Activated CD8-positive, alpha-beta T cell treated with anti-CD3 and anti-CD28 coated beads, Interleukin-2, amount 10 ng/mL, durations not matched to agents 7 days and 5 days (primary cell): ENCODE measurements around the gene C16orf89. TPM values are rescaled to one million over a fixed set of nuclear protein-coding genes. Genes with fewer than 3 reads are reported as not detected.
"Not testable (repeated sequence)": the region's sequence is repeated elsewhere in the genome, so short reads cannot be mapped to it uniquely, and the experiment has no call there.

Experiments used
- ATAC-seq: fragments of 150-1000 bp; cut with Tn5 transposase; one replicate; pipeline ENCODE4 v1.10.0; 2021; ENCODE audit warnings: moderate library complexity
- CTCF ChIA-PET: fragments of 350-600 bp; sonication (Branson Sonifier 250); formaldehyde crosslinking; loops from one replicate; lab custom pipeline; 2021; ENCODE audit warnings: antibody characterized with exemption; lab: Charles Lee
- POLR2A ChIA-PET: fragments of 350-600 bp; sonication (Branson Sonifier 250); formaldehyde crosslinking; loops from one replicate; lab custom pipeline; 2021; ENCODE audit warnings: antibody characterized with exemption; lab: Charles Lee
- DNase-seq: peaks from one replicate; pipeline ENCODE4 v3.0.0-alpha.2; 2020
- H3K27ac Mint-ChIP-seq: one replicate; pipeline ENCODE4 v1.8.0; 2021; ENCODE audit warnings: mild to moderate bottlenecking, mixed read lengths
- H3K27me3 Mint-ChIP-seq: one replicate; pipeline ENCODE4 v1.8.0; 2021; ENCODE audit warnings: low read depth, mixed read lengths
- H3K36me3 Mint-ChIP-seq: one replicate; pipeline ENCODE4 v1.8.0; 2021; ENCODE audit warnings: low read depth, mixed read lengths
- H3K4me1 Mint-ChIP-seq: one replicate; pipeline ENCODE4 v1.8.0; 2021; ENCODE audit warnings: low read depth, mixed read lengths
- H3K4me3 Mint-ChIP-seq: one replicate; pipeline ENCODE4 v1.8.0; 2021; ENCODE audit warnings: mild to moderate bottlenecking, mixed read lengths
- H3K9me3 Mint-ChIP-seq: one replicate; pipeline ENCODE4 v1.8.0; 2022; ENCODE audit warnings: mixed read lengths; ENCODE audit not compliant: insufficient read depth
- total RNA-seq, 2 experiments: library from RNA; stranded (reverse); gene quantifications; one replicate each; pipeline ENCODE4 v1.2.3, GENCODE V29; 2021

Gene C16orf89
- total RNA-seq, 2 experiments from 2014 or later = not detected

DNA sequence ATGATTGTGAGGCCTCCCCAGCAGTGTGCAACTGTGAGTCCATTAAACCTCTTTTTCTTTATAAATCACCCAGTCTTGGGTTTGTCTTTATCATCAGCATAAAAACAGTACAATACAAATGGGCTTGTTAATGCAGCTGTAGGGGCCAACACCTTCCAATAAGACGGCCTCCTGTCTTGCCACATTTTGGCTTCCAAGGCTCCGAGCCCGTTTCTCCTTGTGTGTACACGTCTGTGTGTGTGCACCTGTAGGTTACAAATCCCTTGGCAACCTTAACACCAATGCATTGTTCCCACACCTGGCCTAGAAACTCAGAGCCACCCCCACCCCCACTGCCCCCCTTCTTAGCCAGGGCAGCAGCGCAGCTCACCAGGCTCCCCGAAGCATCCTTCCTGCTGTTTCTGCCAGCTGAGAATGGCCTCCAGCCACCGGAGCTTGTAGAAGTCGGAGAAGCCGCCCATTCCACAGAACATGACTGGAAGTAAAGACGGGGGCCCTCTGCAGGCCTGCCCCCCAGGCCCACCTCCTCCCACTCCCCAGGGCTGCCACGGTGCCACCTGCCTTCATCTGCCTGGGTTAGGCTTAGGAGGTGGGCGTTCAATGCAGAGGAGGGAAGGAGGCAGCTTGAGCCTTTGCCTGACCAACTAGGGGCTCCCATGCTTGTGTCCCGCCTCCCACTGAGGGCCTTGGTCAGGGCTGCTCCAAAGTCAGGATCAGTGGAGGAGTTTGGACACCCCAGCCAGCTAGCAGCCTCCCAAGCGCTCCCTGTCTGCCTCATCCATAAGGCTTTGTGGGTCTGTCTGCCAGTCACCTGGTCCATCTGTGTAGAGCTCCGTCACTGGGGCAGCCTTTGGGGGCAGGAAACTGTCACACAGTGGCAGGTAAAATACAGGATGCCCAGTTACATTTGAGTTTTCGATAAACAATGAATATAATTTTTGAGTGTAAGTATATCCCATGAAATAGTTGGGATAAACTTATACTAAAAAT lies 10.6 kb downstream of the C16orf89 start:
- Mint-ChIP-seq H3K4me1 (peaks cover 4% of the 10 kb centered on the region), H3K4me3 (no peak overlapping the region), H3K27ac (no peak overlapping the region), H3K9me3 (no peaks in the 10 kb centered on the region), H3K36me3 (no peaks in the 10 kb centered on the region), H3K27me3 (peaks cover 3% of the 10 kb centered on the region)
- POLR2A ChIA-PET = no interaction called here
- no peak for DNase-seq
- ATAC-seq = no peak
- CTCF ChIA-PET = interaction anchor here (1.0 to 1.7 kb wide), 3 partner anchors 9 to 37 kb away, joined by 3 to 6 read pairs (median 3); partner anchors contain the start of gene NAGPA

DNA sequence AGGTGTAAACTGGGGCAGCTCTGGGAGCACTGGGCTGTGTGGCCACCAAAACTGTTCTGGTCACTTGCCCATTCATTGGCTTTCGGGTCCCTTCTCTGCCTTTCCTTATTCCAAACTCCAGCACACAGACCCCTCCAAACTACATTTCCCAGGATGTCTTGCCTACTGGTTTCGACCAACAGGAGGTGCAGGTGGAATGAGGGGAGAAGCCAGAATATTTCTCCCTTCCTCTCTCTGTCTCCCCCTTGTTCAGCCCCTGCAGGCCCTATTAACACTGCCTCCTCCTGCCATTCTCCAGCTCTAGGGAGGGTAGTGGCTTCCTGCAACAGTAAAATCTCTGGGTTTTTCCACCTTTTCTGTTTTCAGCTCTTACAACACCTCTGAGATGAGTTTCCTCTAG lies 18.8 kb downstream of the C16orf89 start:
- Mint-ChIP-seq H3K9me3 (no peaks in the 10 kb centered on the region), H3K4me1 (no peaks in the 10 kb centered on the region), H3K27ac (no peak overlapping the region), H3K36me3 (no peaks in the 10 kb centered on the region), H3K27me3 (peaks cover 6% of the 10 kb centered on the region), H3K4me3 (no peak overlapping the region)
- ChIA-PET POLR2A (no interaction called here), CTCF (no interaction called here)
- ATAC-seq = no peak
- no peak for DNase-seq

GRCh38 chr16:5045499-5046115 lies 20.1 kb downstream of the C16orf89 start:
- no peaks in the 10 kb centered on the region for H3K9me3 Mint-ChIP-seq

GRCh38 chr16:5044581-5044980 lies 21.2 kb downstream of the C16orf89 start:
- H3K27me3 Mint-ChIP-seq, H3K36me3 Mint-ChIP-seq, POLR2A ChIA-PET, CTCF ChIA-PET, H3K27ac Mint-ChIP-seq, H3K4me3 Mint-ChIP-seq, H3K4me1 Mint-ChIP-seq, DNase-seq, H3K9me3 Mint-ChIP-seq, ATAC-seq: not testable (repeated sequence)

More at GRCh38 chr16:5045499-5046115, 20.1 kb downstream of the C16orf89 start:
- Mint-ChIP-seq H3K4me3 (no peak overlapping the region), H3K27me3 (peaks cover 6% of the 10 kb centered on the region), H3K36me3 (no peaks in the 10 kb centered on the region), H3K27ac (no peak overlapping the region), H3K4me1 (no peaks in the 10 kb centered on the region)
- no peak for DNase-seq
- ChIA-PET CTCF (interaction anchor here (1.1 kb wide), 1 partner anchor 10 kb away, joined by 3 read pairs; no protein-coding TSS in a partner anchor), POLR2A (no interaction called here)
- ATAC-seq = no peak

DNA sequence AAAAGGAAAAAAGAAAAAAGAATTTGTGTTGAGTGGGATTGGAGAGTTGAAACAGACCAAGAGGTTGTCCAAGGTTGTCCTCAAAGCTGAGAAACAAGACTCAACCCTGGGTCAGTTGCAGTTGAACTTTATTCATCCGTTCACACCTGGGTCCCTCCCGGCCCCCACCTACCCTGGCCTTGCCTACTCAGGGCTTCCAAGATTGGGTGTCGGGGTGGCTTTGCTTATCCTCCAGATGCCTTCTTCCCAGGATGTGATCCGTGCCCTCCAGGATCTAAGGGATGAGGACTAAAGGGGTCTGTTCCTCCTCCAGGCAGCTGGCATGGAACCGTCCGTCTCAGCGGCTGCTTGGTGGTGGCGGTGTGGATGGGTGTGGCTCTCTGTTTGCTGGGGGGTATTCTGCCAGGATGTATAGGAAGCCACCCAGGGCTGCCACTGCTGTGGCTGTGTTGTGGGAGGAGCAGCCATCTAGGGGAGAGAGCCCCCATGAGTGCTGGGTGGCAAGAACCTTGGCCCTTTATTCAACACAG lies 21.7 kb downstream of the C16orf89 start:
- no peaks in the 10 kb centered on the region for H3K4me1 Mint-ChIP-seq
- H3K36me3 Mint-ChIP-seq = no peaks in the 10 kb centered on the region
- CTCF ChIA-PET = no interaction called here
- no peak overlapping the region for H3K27ac Mint-ChIP-seq
- H3K27me3 Mint-ChIP-seq = no peaks in the 10 kb centered on the region
- POLR2A ChIA-PET = no interaction called here
- no peak for DNase-seq
- H3K4me3 Mint-ChIP-seq = no peak overlapping the region
- no peak for ATAC-seq
- H3K9me3 Mint-ChIP-seq = no peaks in the 10 kb centered on the region

DNA sequence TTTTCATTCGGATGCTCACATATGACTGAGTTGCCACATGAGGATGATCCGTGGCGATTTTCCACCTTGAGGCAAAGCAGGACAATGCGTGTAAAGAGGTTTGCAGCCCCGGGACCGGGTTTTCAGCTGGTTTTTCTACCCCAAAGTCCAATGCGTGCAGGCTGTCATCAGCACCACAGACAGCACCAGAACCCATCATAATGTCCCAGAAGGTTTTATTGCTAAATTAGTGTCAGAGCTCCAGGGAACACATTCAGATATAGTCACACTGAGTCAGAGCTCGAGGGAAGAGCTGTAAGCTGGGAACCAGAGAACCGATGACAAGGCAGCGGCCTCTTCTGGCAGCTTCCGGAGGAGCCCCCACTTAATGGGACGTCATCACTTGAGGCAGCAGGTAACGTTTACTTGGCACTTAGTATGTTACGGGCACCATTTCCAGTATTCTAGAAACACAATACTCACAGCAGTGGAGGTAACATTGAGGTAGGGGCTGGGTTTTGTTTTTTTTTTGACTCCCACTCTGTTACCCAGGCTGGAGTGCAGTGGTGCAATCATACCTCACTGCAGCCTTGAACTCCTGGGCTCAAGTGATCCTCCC lies 23.1 kb downstream of the C16orf89 start:
- CTCF ChIA-PET = interaction anchor here (1.4 kb wide), 1 partner anchor 14 kb away, joined by 4 read pairs; no protein-coding TSS in a partner anchor
- ATAC-seq (no peak), DNase-seq (no peak)
- Mint-ChIP-seq H3K4me3 (no peak overlapping the region), H3K4me1 (no peaks in the 10 kb centered on the region), H3K9me3 (no peaks in the 10 kb centered on the region), H3K36me3 (no peaks in the 10 kb centered on the region), H3K27me3 (no peaks in the 10 kb centered on the region), H3K27ac (no peak overlapping the region)
- POLR2A ChIA-PET = interaction anchor here (0.7 kb wide), 1 partner anchor 255 kb away, joined by 3 read pairs; no protein-coding TSS in a partner anchor

DNA sequence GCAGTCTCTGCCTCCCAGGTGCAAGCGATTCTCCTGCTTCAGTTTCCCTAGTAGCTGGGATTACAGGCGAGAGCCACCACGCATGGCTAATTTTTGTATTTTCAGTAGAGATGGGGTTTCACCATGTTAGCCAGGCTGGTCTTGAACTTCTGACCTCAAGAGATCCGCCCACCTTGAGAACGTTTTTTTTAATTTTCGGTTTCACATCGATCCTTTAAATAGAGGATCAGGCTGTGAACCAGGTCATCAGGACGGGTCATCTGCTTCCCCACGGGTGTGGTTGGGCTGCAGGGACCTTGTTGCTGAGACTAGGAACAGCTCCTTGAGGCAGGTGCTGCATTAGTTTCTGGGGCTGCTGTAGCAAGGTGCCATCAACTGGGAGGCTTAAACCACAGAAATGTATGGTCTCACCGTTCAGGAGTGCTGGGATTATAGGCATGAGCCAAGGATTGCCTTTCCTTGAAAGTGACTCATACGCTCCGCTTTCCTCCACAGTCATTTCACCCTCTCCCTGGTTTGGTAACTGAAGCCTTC lies 24.1 kb downstream of the C16orf89 start:
- no peaks in the 10 kb centered on the region for H3K4me1 Mint-ChIP-seq
- POLR2A ChIA-PET = interaction anchor here (0.7 kb wide), 1 partner anchor 254 kb away, joined by 3 read pairs; no protein-coding TSS in a partner anchor
- no peak overlapping the region for H3K27ac Mint-ChIP-seq
- no peaks in the 10 kb centered on the region for H3K27me3 Mint-ChIP-seq
- CTCF ChIA-PET = no interaction called here
- DNase-seq (no peak), ATAC-seq (no peak)
- no peaks in the 10 kb centered on the region for H3K9me3 Mint-ChIP-seq
- no peak overlapping the region for H3K4me3 Mint-ChIP-seq
- no peaks in the 10 kb centered on the region for H3K36me3 Mint-ChIP-seq

DNA sequence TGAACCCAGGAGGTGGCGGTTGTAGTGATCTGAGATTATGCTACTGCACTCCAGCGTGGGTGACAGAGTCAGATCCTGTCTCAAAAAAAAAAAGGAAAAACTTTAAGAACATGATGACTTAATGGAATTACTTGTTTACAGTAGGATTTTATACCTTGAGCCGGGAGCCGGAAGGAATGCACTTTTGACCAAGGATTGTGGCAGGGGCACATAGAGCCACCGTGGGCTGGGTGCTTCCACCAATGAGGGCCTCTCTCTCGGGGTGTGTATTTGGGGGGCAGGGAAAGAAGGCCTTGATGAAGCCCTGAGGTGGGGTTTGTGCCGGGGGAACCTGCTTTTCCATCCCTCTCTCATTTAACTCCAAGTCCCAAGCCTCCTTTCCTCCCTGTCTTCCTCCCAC lies 25.3 kb downstream of the C16orf89 start:
- Mint-ChIP-seq H3K27ac (no peak overlapping the region), H3K9me3 (no peaks in the 10 kb centered on the region), H3K27me3 (no peaks in the 10 kb centered on the region), H3K4me3 (no peak overlapping the region), H3K4me1 (no peaks in the 10 kb centered on the region), H3K36me3 (no peaks in the 10 kb centered on the region)
- CTCF ChIA-PET = interaction anchor here (0.7 to 1.5 kb wide), 2 partner anchors 19 to 44 kb away, joined by 3 to 4 read pairs; no protein-coding TSS in a partner anchor
- POLR2A ChIA-PET = no interaction called here
- ATAC-seq (no peak), DNase-seq (no peak)

DNA sequence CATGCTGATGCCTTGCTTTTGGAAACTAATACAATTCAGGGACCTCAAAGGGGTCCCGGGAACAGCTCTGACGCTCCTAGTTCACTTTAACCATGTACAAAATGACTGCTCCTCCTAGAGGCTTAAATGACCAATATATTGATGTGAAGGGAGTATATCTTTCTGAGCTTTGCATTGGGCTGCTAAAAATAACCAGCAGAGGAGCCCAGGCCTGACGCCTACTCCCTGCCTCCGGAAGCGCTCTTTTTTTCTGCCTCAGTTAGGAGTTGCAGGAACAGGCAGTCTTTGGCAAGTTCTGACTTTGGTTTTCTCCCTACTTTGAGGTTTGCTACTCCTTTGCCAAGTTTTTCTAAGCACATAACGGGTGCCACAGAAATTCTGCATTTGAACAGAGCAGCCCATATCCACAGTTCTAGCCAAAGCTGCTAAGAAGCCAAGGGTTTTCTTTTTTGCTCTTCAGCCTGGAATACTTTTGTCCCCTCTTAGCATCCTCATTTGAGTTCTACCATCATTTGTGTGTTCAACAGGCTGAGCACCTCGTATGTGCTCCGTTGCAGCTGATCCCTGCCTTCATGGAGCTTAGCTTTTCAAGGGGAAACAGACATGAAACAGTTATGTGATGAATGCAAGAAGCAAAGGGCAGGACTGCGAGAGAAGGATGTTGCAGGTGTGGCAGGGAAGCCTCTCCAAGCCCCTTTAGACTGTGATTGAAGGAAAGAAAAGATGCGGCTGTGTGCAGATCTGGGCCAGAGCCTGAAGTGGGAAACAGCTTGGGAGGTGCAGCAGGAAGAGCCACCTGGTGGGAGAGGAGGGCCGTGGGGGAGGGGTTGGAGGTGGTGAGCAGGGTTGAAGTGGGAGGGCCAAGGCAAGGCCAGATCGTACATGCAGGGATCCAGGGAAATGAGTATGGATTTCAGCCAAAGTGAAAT lies 29.3 kb downstream of the C16orf89 start:
- Mint-ChIP-seq H3K4me3 (no peak overlapping the region), H3K4me1 (peaks cover 20% of the 10 kb centered on the region), H3K9me3 (no peaks in the 10 kb centered on the region), H3K27me3 (no peaks in the 10 kb centered on the region), H3K27ac (no peak overlapping the region), H3K36me3 (no peaks in the 10 kb centered on the region)
- ATAC-seq (no peak), DNase-seq (no peak)
- ChIA-PET CTCF (interaction anchor here (1.1 kb wide), 1 partner anchor 100 kb away, joined by 3 read pairs; no protein-coding TSS in a partner anchor), POLR2A (no interaction called here)

- POLR2A ChIA-PET = no interaction called here
- CTCF ChIA-PET = interaction anchor here (1.1 kb wide), 1 partner anchor 100 kb away, joined by 3 read pairs; no protein-coding TSS in a partner anchor
- H3K36me3 Mint-ChIP-seq = no peaks in the 10 kb centered on the region
- no peak overlapping the region for H3K27ac Mint-ChIP-seq
- DNase-seq (no peak), ATAC-seq (no peak)
- no peak overlapping the region for H3K4me3 Mint-ChIP-seq
- peaks cover 20% of the 10 kb centered on the region for H3K4me1 Mint-ChIP-seq
- H3K9me3 Mint-ChIP-seq = no peaks in the 10 kb centered on the region
- H3K27me3 Mint-ChIP-seq = no peaks in the 10 kb centered on the region
Measured at GRCh38 chr16:5035909-5036227, 29.9 kb downstream of the C16orf89 start.
